NCI-H2107 treated with DMSO at 0.1 percent for 48 hours (cell line): ENCODE measurements around the gene NF1.

Experiments
- DNase-seq: peaks from one replicate; lab custom pipeline; 2025; ENCODE audit not compliant: unreplicated experiment; lab: John Stamatoyannopoulos, UW

NF1 gene

DNA sequence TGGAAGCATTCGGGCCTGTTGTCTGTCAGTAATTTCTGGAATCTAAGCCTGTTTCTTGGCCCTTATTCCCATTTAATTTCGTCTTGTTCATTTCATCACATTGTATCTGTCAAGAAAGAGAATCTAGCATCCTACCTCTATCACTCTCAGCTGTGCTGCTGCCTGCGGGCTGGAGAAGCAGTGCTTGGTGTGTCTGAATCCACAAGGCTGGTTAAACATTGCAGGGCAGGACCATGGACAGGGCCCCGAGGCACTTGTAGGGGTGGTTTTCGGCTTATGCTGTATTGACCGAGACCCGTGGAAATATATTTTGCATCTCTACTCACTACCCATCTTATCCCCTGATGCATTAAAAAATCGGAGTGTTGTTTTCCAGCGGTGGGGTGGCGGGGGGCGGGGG is 299.8 kb downstream of the NF1 start:
- DNase-seq, result no peak

DNA sequence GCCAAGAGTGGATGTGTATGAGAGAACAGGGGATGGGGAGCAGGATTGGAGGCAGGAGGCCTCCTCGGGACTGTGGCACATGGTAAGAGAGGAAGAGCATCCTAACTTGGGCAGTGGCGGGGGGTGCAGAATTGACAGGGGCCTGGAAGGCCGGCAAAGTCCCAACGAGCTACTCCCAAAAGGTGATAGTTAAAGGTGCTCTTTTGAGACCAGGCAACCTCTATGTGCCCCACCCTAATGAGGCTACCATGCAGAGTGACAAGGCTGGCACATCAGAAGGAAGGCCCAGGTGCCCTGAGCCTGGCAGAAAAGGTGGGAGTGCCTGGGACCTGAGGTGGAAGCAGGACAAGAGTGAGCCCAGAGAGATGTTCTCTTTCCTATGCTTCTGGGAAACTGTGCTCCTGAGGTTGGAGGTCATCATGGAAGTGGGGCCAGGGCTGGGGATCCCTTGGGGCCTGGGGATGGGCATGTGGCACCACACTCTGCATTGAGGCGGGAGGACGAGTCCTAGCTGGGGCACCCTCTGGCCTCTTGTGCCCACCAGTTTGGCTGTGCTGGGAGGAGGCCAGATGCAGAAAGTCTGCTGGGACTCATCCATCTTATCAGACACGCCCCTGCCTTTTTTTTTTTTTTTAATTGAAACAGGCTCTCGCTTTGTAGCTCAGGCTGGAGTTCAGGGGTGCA is 302.6 kb downstream of the NF1 start:
- no peak for DNase-seq

DNA sequence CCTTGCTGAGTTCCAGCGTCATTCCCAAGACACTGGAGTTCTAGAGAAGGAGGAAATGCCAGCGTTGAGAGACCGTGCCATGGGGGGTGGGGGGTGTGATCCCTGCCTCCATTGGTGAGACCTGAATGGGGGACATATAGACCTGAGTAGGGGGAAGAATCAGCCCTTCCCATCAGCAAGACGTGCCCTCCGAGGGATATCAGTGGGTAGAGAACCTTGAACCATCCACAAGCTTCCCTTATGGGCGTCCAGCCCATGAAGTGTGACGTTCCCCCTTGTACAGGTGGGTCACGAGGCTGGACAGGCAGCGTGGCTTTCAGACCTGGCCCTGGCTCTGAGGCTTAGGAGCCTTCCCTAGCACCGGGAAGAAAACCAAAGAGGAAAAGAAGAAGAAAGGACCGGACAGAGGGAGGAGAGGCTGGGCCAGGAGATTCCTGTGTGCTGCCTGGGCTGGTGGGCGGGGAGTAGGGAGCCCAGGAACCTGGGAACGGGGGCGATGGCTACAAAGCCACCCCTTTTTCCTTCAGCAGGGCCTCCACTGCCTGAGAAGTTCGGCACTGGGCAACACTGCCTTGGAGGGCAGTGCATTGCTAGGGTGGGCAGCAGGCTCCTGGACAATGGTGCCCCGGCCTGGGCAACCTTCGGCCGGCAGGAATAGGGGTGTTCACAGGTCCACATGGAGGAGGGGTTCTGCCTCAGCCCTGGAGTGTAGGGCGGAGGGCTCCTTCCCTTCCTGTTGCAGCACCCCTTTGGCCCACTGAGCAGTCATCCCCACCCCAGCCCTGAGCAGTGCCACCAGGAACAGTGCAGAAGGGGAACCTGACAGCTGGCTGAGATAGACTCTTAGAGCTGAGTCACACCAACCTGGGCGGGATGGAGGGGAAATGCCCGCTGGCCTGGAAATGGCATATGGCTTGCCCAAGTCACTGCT is 303.9 kb downstream of the NF1 start:
- no peak for DNase-seq

DNA sequence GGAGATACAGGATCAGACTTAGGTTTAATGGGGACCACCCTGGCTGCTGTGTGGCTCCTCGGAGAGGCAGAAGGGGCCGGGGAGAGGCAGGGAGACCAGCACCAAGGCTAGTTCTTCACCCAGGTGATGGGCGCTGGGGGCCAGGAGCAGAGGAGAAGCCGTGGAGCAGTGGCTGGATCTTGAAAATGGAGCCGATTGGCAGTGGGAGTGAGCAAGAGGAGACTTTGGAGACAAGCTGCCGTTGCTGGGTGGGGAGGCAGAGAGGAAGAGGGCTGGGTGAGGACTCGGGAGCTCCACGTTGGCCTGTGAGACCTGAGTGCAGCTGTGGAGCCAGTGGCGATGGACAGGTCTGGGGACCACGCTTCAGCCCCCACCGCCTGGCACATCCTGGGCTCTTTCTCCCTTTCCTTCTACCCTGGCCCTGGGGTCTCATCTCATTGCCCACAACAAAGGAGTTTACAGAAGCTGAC is 305.7 kb downstream of the NF1 start:
- DNase-seq, result no peak

DNA sequence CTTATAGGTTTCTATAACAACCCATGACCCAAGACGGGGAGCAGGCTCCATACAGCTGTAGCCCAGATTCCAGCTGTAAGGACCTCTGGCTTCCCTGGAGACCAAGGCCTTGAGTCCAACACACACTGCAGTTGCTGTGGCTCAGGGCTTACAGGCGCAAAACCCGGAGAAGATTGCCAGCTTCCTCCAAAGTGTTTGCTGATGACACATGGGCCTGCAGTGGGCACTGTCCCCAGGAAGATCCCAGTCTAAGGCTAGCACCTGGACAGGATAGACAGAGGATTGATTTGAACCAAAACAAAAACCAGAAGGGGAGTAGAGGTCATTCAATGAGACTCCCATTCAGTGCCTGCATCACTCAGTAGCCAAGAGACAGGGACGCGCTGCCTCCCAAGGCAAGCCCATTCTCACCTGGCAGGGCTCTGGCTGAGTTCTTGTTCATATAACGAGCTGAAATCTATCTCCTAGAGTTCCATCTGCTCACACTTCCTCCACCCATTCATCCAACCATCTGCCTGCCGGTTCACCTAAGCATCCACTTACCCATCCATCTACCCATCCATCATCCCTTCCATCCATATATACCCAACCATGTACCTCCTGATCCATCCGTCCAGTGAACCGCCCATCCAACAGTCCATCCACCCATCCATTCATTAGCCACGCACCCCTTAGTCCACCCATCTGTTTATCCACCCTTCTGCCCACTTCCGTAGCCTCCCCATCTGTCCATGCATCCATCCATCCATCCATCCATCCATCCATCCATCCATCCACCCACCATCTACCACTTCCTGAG is 306.9 kb downstream of the NF1 start:
- DNase-seq, result no peak

DNA sequence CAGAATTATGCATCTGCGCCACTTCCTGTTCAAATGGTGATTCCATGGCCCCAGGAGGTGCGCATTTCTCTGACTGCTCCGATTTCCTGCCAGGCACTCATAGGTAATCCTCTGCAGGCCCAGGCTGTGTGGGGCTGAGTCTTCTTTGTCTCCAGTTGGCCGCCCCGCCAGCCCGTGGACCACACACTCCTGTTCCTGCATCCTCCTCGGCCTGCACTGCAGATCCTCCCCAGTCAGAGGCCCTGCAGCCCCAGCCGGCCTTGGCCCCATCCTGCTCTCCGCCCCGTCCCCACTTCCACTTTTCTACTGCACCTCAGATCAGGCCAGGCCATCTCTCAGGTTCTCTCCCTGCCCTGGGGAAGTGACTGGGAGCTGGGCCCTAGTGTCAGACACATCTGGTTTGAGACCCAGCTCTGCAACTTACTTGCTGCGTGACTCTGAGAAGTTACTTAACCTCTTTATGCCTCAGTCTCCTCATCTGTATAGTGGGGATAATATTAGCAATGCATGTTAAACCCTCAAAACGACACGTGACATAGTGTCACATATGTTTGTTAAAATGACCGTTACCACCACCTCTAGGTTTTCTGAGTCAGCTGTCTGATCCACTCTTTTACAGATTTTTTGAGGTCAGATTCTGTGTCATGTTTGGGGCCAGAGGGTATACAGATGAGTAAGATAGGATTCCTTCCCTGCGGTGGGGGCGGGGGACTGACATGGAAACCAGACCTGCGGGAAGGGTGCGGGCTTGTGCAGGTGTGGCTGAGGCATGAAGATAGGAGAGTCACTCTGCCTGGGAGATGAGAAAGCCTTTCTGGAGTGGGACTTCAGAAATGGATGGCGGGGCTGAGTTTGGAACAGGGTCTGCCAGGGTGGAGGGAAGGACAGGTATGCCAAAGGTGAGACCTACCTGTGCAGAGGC is 309.5 kb downstream of the NF1 start:
- DNase-seq, result no peak

DNA sequence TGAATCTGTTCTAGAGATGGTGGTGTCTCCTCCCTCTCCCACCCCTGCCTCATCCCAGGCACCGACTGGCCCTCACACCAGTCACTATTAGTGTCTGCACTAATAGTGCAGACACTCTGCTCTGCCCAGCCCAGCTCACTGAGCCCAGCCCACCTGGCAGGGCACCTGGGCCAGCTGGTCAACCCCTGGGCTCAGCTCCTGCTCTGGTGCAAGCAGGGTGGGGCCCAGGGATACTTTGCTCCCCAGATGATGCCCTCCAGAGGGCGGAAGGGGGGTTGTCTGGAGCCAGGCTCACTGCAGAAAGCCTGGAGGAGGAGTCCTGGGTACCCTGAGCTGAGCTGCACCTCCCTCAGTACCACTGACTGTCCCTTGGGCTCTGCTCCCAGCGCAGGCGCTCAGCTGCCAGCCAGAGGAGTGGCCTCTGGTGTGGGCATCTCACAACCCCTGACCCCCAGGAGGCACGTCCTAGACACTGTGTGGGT is 311.2 kb downstream of the NF1 start:
- DNase-seq, result no peak

DNA sequence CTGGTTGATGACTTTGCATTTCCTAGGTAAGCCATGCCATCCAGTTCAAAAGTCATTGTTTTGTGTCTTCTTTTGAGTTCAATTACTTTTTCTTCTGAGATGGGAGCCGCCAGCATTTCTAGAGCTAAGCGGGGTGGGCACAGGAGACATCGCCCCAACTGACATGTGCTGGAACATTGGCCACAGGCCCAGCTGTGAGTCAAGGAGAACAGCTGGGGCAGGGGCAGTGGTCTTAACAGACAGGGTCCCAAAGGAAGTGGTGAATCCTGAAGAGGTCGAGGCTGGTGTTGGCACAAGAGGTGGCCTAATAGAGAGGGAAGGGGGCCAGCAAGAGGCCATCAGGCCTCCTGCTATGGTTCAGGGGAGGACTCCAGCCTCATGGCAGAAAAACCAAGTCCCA is 313.8 kb downstream of the NF1 start:
- DNase-seq, result no peak

DNA sequence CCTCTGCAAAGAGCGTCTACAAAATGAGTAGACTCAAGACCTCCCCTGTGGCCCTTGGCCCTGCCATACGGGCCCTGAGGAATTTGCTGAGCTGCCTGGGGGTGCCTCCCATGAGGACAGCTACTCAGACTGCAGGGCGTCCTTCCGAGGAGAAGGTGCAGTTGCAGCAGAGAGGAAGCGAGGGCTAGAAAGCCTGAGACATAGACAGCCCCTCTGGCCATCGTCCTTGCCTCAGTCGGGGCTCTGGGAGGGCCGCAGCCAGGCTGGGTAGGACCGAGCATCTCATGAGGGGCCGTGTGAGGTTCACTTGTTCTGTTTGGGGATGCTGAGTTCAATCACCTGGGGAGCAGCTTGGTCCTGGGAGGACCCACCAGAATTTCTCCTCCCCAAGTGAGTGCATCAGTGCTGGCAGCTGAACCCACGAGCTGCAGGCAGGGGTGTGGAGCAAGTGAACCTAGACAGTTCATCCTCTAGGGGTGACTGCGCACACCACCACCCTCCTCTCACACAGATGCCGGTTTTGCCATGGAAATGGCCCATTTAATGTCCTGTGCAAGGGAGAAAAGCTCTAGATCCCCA is 317.0 kb downstream of the NF1 start:
- no peak for DNase-seq

DNA sequence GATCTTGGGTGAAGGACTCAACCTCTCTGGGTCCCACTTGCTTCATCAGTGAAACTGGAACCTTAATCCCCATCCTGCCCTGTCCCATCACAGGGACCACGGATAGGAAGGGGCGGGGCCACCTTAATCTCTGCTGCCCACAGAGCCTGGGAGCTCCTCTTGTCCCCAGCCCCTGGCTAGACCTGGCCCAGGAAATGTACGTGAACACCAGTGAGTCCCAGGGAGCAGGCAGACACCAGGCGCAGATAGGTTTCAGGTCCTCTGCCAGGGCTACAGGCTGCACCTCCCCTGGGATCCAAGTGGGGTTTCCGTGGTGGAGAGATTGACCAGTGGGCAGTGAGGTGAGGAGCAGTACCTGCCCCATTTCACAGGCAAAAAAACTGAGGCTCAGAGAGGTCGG is 317.7 kb downstream of the NF1 start:
- no peak for DNase-seq

DNA sequence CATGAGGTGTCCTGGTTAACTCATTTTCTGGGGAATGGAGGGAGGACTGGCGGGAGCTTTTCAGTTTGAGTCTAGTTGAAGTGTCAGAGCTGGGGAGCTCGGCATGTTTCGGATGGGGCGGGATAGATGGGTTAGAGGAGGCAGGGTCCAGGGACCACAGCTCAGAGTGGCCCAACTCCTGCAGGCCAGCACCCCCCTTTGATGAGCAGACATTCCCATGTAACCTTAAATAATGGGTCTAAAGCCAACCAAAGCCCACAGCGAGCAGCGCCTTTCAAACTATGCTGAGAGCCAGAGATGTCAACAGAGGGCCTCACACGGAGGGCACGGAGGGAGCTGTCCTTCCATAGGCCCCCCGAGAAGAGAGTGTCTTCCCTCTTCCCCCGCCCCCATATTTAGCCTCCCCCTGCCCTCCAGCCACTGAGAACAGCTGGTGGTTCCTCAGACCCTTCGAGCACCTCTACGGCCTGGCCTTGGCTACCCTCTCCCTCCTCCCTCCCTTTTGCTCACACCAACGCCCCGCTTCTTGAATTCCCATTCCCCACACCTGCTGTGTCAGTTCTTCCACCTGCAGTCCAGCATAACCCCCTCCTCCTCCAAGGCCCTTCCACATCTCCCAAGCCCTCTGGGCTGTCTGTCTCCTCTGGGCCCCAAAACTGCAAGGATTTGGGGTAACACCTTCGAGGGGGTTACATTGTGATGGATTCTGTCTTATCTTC is 318.5 kb downstream of the NF1 start:
- no peak for DNase-seq

DNA sequence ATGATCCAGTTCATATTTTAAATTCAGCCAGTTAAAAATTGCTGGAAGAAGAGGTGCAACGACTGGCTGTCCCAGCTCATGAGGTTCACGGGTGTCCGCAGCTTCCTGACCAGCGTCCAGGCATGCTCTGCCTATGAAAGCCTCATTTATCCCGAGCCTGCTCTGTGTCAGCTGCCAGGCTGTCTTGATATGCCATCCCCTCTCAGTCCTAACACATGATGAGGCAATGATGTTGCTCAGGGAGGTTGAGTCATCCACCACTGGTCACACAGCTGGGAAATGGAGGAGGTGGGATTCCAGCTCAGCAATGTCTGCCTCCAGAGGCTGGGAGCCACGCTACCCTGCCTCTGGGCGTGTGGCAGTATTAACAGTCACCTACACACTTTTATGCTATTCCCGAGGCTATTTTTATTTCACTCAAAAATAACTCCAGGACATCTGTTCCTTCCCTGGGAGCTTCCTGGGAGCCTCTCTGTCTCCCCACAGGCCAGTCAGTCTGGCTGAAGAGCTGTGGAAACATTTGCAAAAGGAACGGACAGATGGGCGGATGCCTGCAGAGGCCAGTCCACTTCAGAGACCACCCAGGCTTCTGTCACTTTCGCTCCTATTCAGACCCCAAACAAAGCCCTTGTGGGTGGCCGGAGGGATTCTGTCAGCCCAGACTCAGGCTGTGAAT is 319.2 kb downstream of the NF1 start:
- DNase-seq, result no peak

DNA sequence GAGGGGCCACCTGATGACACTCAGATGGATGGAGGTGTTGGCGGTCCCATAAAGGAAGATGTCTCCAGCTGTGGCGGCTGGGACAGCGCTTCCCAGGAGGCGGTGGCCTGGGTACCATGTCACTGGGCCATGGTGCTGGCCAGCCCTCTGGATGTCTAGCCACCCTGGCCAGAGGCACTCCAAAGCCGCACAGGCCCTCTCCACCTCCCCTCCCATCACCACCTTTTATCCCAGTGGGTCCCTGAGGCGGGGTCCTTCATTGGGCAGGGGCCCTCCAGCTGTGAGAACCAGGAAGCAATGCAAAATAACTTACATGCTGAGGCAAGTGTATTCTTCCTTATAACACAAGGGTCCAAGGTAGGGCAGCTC is 319.8 kb downstream of the NF1 start:
- DNase-seq, result no peak

DNA sequence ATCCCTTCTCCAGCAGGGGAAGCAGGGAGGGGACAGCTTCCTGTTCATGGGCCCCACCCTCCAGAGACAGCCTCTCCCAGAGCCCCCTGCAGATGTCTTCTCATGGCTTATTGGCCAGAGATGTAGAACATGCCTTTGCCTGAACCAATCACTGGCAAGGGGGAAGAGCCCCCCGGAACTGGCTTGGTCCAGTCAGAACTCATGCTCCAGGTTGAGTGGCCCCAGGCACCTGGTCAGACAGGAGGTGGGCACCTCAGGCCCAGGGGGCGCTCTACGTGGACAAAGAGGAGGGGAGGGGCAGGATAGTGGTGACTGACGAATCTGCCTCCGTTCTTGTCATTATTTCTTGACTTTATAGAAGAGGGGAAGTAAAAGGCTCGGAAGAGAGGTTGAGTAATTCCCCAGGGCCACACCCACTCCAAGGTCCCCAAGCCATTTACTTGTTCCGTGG is 320.3 kb downstream of the NF1 start:
- no peak for DNase-seq

DNA sequence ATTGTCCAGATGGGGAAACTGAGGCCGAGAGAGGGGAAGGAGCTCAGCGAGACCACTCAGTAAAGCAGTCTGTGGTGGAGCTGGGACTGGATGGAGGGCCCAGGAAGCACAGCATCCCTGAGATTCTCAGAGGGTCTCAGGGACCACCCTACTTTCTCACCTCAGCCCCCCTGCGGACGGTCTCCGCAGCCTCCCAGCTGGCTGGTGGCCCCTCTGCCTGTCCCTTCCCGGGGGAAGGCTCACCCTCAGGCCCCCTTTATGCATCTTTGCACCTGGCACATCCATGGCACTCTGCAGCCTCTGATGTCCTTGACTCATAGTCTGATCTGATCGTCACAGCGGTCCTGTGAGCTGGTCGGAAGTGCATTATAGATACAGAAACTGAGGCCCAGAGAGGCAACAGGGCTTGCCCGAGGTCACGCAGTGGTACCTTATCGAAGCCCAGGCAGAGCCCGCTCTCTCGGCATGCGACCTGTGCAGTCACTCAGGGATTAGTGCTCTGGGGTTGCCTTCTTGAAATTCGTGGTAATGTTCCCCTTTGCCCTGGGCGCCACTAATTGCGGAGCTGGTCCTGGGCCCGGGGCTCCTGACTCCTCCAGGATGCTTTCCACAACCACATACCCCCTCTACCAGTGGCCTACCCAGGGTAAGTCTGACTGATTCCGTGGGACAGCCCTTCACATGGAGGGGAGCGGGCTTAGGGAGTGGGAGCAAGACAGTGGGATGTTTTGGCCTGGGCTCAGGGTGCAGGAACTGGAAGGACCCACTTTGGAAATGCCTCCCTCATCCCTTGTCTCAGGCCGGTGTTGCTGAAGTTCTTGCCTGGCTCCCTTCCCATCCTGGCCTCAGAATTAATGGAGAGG is 321.1 kb downstream of the NF1 start:
- no peak for DNase-seq

DNA sequence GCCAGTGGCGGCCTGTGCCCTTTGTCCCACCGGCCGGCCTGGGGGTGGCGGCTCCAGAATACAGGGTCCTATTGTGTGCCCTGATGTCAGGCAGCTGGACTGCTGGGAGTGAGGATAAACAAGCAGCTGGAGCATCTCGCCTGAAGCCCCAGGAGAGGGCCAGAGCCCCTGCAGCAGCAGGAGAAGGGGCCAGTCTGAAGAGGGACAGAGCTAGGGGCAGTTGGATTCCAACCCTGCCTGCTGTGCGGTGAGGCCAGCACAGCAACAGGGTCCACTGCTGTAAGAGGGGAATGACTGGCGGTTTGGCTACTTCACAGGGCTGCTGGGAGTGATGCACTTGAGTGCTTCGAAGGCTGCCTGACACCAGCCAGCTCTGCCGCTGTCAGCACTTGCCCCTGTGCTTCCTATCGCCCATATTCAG is 321.7 kb downstream of the NF1 start:
- no peak for DNase-seq

DNA sequence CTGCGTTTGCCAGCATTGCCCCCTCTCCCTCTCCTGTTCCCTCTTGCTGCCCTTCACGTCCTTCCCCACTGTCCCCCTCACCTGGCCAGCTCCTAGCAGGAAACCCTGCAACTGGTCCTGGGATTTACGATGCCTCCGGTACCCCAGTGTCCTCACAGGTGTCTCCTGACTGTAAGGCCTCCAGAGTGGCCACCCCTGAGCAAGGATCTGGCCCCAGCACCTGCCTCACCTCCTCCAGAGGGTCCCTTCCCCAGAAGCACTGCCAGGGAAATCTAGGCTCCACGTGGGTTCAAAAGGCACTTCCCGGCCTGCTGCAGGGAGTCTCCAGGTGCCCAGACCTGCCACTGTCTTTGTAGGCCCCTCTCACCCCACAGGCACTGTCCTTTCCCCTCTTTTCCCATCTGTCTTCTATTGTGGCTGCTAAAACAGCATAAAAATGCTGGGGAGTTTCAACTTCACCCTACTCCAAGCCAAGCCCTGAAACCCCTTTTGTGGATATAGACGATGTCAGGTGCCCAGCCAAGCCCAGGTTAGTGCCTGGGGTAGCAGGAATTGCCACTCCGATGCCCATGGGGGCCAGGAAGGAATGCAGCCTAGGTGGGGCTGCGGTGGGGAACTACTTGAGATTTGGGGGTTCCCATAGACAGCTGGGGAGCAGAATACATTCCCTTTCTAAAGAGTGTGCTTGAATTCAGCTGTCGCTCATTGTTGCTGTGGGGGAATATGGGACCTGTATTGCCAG is 322.4 kb downstream of the NF1 start:
- DNase-seq, result no peak
